Measurements from ENCODE around the gene CNTNAP5. TPM values are rescaled to one million over a fixed set of nuclear protein-coding genes. Genes with fewer than 3 reads are reported as not detected.

Gene CNTNAP5
- total RNA-seq, 4 donors from 2014 or later: not detected

DNA sequence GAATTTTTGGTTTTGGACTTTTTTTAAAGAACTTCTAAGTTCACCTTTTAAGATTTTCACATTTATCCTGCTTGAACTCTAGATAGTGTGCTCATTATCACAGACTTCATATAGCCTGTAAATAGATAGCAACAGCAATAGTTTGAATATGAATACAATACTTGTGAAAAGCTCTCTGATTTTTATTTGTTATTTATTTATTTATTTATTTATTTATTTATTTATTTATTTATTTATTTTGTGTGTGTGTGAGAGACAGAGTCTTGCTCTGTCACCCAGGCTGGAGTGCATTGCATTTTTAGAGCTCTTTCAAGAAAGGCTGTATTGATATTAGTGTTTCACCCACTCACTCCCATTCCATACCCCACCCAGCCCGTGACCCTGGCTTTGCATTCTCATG is 153.6 kb downstream of the CNTNAP5 start:
- no peak for ATAC-seq
- Histone ChIP-seq H3K4me3 (no peak overlapping the region), H3K36me3 (no peaks in the 10 kb centered on the region), H3K9me3 (no peaks in the 10 kb centered on the region), H3K27ac (no peak overlapping the region), H3K27me3 (no peaks in the 10 kb centered on the region), H3K4me1 (no peaks in the 10 kb centered on the region)
- intact Hi-C loops (cut with DNase I; ENCODE audit: low total_unique reads) (no loop called here), in situ Hi-C loops (cut with MboI; ENCODE audit: low sequenced_read_pairs in 4 of 4) (no loop called here)
- no peak for DNase-seq
- TF ChIP-seq CTCF (IDR thresholded peaks at IDR 0.05 in 4 of 5, conservative IDR thresholded peaks at IDR 0.05 in 1 of 5) (no peak), POLR2A (IDR thresholded peaks at IDR 0.05) (no peak)

GRCh38 chr2:124180635-124181034 is 155.5 kb downstream of the CNTNAP5 start:
- ATAC-seq (no peak), DNase-seq (no peak)
- Histone ChIP-seq H3K27ac (no peak overlapping the region), H3K4me3 (no peak overlapping the region), H3K4me1 (no peaks in the 10 kb centered on the region), H3K36me3 (no peaks in the 10 kb centered on the region), H3K27me3 (no peaks in the 10 kb centered on the region), H3K9me3 (no peaks in the 10 kb centered on the region)
- intact Hi-C loops (cut with DNase I; ENCODE audit: low total_unique reads): no loop called here
- TF ChIP-seq POLR2A (IDR thresholded peaks at IDR 0.05) (no peak), CTCF (IDR thresholded peaks at IDR 0.05 in 4 of 5, conservative IDR thresholded peaks at IDR 0.05 in 1 of 5) (no peak)
- in situ Hi-C loops (cut with MboI; ENCODE audit: low sequenced_read_pairs in 4 of 4): no loop called here

DNA sequence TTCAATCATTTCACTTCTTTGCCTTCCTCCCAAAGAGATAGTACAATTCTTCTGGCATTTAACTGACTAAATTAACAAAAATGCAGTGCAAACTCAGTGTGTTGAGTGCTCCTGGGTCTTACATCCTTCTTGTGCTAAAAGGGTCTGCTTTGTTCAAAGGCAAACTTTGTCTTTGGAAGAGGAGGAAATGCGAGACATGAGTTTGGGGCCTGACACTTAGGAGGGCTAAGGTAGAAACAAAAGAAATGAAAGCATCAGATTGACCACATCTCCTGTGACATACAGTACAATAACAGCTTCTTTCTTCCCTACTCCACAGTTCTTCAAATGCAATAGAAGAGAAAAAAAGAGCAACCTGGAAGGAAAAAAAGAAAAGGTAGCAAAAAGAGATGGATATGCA is 161.7 kb downstream of the CNTNAP5 start:
- no peak overlapping the region for H3K27ac ChIP-seq
- TF ChIP-seq CTCF (IDR thresholded peaks at IDR 0.05 in 4 of 5, conservative IDR thresholded peaks at IDR 0.05 in 1 of 5) (no peak), POLR2A (IDR thresholded peaks at IDR 0.05) (no peak)
- intact Hi-C loops (cut with DNase I; ENCODE audit: low total_unique reads): no loop called here
- no peaks in the 10 kb centered on the region for H3K27me3 ChIP-seq
- H3K9me3 ChIP-seq: no peaks in the 10 kb centered on the region
- DNase-seq (no peak), ATAC-seq (no peak)
- in situ Hi-C loops (cut with MboI; ENCODE audit: low sequenced_read_pairs in 4 of 4): no loop called here
- H3K36me3 ChIP-seq: no peaks in the 10 kb centered on the region
- no peaks in the 10 kb centered on the region for H3K4me1 ChIP-seq
- no peak overlapping the region for H3K4me3 ChIP-seq

DNA sequence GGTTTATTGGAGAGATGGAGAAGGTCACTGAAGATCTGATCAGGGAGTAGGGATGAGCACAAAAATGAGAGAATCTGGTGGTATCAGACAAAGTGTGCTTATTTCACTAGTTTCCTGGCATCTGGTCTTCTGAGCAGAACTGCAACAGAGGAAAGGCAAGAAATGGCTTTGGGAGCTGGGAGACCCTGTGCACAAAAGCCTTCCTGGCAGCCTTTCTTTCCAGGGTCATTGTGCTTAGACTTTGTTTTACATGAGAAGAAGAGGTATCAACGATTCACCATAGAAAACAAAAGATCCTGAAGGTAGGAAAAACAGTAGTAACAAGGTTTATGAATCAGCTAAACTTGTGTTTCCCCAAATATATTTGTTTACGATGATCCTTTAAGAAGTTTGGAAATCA is 162.9 kb downstream of the CNTNAP5 start:
- Histone ChIP-seq H3K4me1 (no peaks in the 10 kb centered on the region), H3K4me3 (no peak overlapping the region), H3K27me3 (no peaks in the 10 kb centered on the region), H3K27ac (no peak overlapping the region), H3K9me3 (no peaks in the 10 kb centered on the region), H3K36me3 (no peaks in the 10 kb centered on the region)
- in situ Hi-C loops (cut with MboI; ENCODE audit: low sequenced_read_pairs in 4 of 4): no loop called here
- ATAC-seq (no peak), DNase-seq (no peak)
- intact Hi-C loops (cut with DNase I; ENCODE audit: low total_unique reads): no loop called here
- TF ChIP-seq CTCF (IDR thresholded peaks at IDR 0.05 in 4 of 5, conservative IDR thresholded peaks at IDR 0.05 in 1 of 5): no peak
- TF ChIP-seq POLR2A (IDR thresholded peaks at IDR 0.05): no peak

DNA sequence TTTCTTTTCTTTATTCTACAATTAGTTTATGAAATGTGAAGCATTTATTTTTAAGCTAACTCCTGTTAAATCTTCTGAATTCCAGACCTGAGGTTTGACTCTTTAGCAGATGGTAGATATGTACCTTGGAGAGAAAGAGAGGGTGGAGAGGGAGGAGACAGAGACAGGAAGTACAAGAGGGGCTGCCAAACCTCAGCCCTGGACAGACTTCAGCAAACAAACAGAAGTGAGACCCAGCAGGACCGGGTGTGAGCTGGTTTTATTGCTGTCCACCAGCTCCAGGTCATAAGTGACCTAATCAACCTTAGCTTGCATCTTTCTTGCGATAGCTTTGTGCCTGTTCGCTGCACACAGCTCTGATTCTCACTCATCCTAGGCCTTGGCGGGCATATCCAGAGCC is 168.6 kb downstream of the CNTNAP5 start:
- no peaks in the 10 kb centered on the region for H3K36me3 ChIP-seq
- TF ChIP-seq POLR2A (IDR thresholded peaks at IDR 0.05): no peak
- intact Hi-C loops (cut with DNase I; ENCODE audit: low total_unique reads) (no loop called here), in situ Hi-C loops (cut with MboI; ENCODE audit: low sequenced_read_pairs in 4 of 4) (no loop called here)
- no peaks in the 10 kb centered on the region for H3K9me3 ChIP-seq
- H3K27me3 ChIP-seq: no peaks in the 10 kb centered on the region
- ATAC-seq (no peak), DNase-seq (no peak)
- no peak overlapping the region for H3K4me3 ChIP-seq
- no peaks in the 10 kb centered on the region for H3K4me1 ChIP-seq
- no peak overlapping the region for H3K27ac ChIP-seq

All from gastrocnemius medialis (tissue), 4 donors.